Heart right ventricle (tissue), 16 donors: ENCODE data around the gene WWOX. TPM values are rescaled to one million over a fixed set of nuclear protein-coding genes. Genes with fewer than 3 reads are reported as not detected.

ENCODE experiments used
- ATAC-seq, 8 donors: fragments of 200-7000 bp; cut with Tn5 transposase; one replicate each; pipeline ENCODE4 v1.9.1; 2020; ENCODE audit warnings: mild to moderate bottlenecking in 8 of 8, moderate library complexity in 8 of 8, moderate number of reproducible peaks in 1 of 8
- DNase-seq, 2 donors: peaks; one replicate each; pipeline ENCODE4 v3.0.0-alpha.2; 2020
- H3K27ac ChIP-seq, 10 donors: fragments of 200-600 bp; sonication (generic) in 2 of 10; one replicate each; pipeline versions ENCODE4 v1.5.0 to v1.8.0; 2020 to 2022; ENCODE audit warnings: mild to moderate bottlenecking in 3 of 10
- H3K27me3 ChIP-seq, 7 donors: fragments of 200-600 bp; one replicate each; pipeline ENCODE4 v1.8.0; 2021 to 2022; ENCODE audit warnings: mild to moderate bottlenecking in 2 of 7
- H3K36me3 ChIP-seq, 9 donors: fragments of 200-600 bp; sonication (generic) in 1 of 9; one replicate each; pipeline versions ENCODE4 v1.5.0 to v1.8.0; 2020 to 2022; ENCODE audit warnings: mild to moderate bottlenecking in 2 of 9
- H3K4me1 ChIP-seq, 9 donors: fragments of 200-600 bp; sonication (generic) in 1 of 9; one replicate each; pipeline versions ENCODE4 v1.5.0 to v1.8.0; 2020 to 2022; ENCODE audit warnings: mild to moderate bottlenecking in 4 of 9
- H3K4me3 ChIP-seq, 10 donors: fragments of 200-600 bp; sonication (generic) in 2 of 10; one replicate each; pipeline versions ENCODE4 v1.5.0 to v1.8.0; 2020 to 2022; ENCODE audit warnings: mild to moderate bottlenecking in 7 of 10, moderate library complexity in 2 of 10
- H3K9me3 ChIP-seq, 11 donors: fragments of 200-600 bp in 10 of 11; sonication (generic) in 2 of 11; one replicate each; pipeline versions ENCODE4 v1.5.0 to v1.8.0; 2013 to 2022; ENCODE audit warnings: mild to moderate bottlenecking in 2 of 11, control low read depth in 1 of 11, moderate library complexity in 1 of 11
- WGBS, 2 donors: extraction: QIAGEN DNeasy Blood & Tissue Kit; methylation state at CpG; one replicate each; pipeline ENCODE4 v1.1.7; 2013; ENCODE audit warnings: inconsistent platforms in 1 of 2; 5-methylcytosine and 5-hydroxymethylcytosine counted together
- intact Hi-C, 10 donors: fragments of 100-400 bp; cut with DNase I; formaldehyde crosslinking; loops; one replicate each; pipeline versions ENCODE4 v1.11.1 to v1.14.2; 2022
- polyA plus RNA-seq, 2 donors: library from polyadenylated mRNA; stranded (reverse); fragments of 200-250 nt; gene quantifications; one replicate each; pipeline ENCODE4 v1.2.3, GENCODE V29; 2013
- total RNA-seq, 10 donors: library from RNA; stranded (reverse); fragmentation: NEBNext Ultra II Directional in 3 of 10; extraction: Animal tissue kit (Norgen Biotek cat#: 25700) in 3 of 10; gene quantifications; one replicate each; pipeline versions ENCODE4 v1.2.1 to v1.2.4, GENCODE V29; 2021 to 2023
- TF ChIP-seq, protein P1 (sequence below), 9 donors: fragments of 200-600 bp; sonication (generic) in 2 of 9; IDR thresholded peaks; one replicate each; pipeline versions ENCODE4 v1.5.0 to v1.8.0; 2021 to 2022; ENCODE audit warnings: antibody characterized with exemption in 9 of 9, mild to moderate bottlenecking in 5 of 9, moderate library complexity in 1 of 9
- donor health status: Arrhythmogenic right ventricular cardiomyopathy.
- donor health status: ischemic (EF 13 %, LVEDD 7.1; RV severe dilation, severe dysfunction).
- donor health status: healthy with polysubstance abuse.
- donor health status: DM: no; HTN: yes; CAD: no.
- donor health status: DM: no; HTN: no; CAD: no.
- donor health status: ischemic (EF 25% LVEDD 6.9; RV normal size, moderate dysfunction).
- donor health status: ischemic (EF 25% LVEDD 5.7; RV mildly dilated, moderate dysfunction).
- donor health status: healthy.
- donor health status: DM: yes; HTN: yes; CAD: no.
- donor health status: Ischemic cardiomyopathy.
- donor health status: ischemic (EF 35%, LVEDD 5.7; RV mildly dilated, moderate dysfunction).
- donor health status: nonischemic (EF 11% LVEDD 7.7; RV severe dilation, severe dysfunction).
- donor health status: DM: yes; HTN: yes; CAD: no.
- donor health status: PGD.
- donor health status: ischemic (EF 29% LVEDD 5.4; RV normal size, mild dysfunction).
- donor health status: nonischemic (EF 23%, LVEDD 6.1; RV moderate dilation, normal function).

The WWOX gene
- total and polyA plus RNA-seq, 12 donors: 4.9 to 15.0 (median 9.9) TPM

DNA sequence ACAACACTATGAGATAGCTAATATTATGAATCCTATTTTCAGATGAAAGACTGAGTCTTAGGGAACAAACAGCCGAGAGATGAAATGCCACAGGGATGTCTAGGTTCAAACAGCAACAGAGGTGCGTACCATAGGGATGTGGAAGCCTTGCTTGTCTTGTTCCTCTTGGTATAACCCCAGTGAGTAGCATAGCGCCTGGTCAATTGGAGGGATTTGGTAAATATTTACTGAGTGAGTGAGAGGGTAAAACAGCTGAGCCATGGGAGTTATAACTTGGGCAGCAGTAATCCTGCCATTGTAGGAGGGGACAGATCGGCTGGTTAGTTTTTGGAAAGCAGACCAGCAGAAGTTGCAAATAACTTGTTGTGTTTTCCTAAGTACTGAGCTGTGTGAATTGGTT lies 80.2 kb downstream of the WWOX start:
- intact Hi-C loops: no loop called here
- DNase-seq: no peak
- Histone ChIP-seq H3K27ac (no peak overlapping the region), H3K36me3 (no peaks in the 10 kb centered on the region), H3K4me1 (peaks cover 0 to 9% (median 0%) of the 10 kb centered on the region in 9 donors), H3K9me3 (peaks cover 0 to 6% (median 0%) of the 10 kb centered on the region in 11 donors), H3K27me3 (no peaks in the 10 kb centered on the region), H3K4me3 (no peak overlapping the region)
- TF ChIP-seq, protein P1, sequence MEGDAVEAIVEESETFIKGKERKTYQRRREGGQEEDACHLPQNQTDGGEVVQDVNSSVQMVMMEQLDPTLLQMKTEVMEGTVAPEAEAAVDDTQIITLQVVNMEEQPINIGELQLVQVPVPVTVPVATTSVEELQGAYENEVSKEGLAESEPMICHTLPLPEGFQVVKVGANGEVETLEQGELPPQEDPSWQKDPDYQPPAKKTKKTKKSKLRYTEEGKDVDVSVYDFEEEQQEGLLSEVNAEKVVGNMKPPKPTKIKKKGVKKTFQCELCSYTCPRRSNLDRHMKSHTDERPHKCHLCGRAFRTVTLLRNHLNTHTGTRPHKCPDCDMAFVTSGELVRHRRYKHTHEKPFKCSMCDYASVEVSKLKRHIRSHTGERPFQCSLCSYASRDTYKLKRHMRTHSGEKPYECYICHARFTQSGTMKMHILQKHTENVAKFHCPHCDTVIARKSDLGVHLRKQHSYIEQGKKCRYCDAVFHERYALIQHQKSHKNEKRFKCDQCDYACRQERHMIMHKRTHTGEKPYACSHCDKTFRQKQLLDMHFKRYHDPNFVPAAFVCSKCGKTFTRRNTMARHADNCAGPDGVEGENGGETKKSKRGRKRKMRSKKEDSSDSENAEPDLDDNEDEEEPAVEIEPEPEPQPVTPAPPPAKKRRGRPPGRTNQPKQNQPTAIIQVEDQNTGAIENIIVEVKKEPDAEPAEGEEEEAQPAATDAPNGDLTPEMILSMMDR (IDR thresholded peaks at IDR 0.05): no peak
- 85 to 90% methylated on average over 4 of the region's 4 CpGs for WGBS, 2 donors
- no peak for ATAC-seq

DNA sequence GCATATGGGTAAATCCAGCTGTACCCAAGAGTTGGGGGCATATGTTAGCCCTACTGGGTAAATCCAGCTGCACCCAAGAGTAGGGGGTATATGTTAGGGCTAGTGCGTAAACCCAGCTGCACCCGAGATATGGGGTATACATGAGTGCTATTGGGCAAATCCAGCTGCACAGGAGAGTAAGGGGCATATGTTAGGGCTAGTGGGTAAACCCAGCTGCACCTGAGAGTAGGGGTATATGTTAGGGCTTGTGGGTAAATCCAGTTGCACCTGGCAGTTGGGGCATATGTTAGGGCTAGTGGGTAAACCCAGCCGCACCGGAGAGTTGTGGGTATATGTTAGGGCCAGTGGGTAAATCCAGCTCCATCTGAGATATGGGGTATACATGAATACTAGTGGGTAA lies 80.9 kb downstream of the WWOX start:
- no peak overlapping the region for H3K27ac ChIP-seq
- no peaks in the 10 kb centered on the region for H3K36me3 ChIP-seq
- peaks cover 0 to 9% (median 0%) of the 10 kb centered on the region in 9 donors for H3K4me1 ChIP-seq
- DNase-seq: no peak
- H3K4me3 ChIP-seq: no peak overlapping the region
- H3K9me3 ChIP-seq: peaks cover 0 to 4% (median 0%) of the 10 kb centered on the region in 11 donors
- H3K27me3 ChIP-seq: no peaks in the 10 kb centered on the region
- ATAC-seq: no peak
- intact Hi-C loops: no loop called here
- TF ChIP-seq, protein P1 (IDR thresholded peaks at IDR 0.05): no peak
- WGBS, 2 donors: 88 to 98% methylated on average over 4 of the region's 4 CpGs

DNA sequence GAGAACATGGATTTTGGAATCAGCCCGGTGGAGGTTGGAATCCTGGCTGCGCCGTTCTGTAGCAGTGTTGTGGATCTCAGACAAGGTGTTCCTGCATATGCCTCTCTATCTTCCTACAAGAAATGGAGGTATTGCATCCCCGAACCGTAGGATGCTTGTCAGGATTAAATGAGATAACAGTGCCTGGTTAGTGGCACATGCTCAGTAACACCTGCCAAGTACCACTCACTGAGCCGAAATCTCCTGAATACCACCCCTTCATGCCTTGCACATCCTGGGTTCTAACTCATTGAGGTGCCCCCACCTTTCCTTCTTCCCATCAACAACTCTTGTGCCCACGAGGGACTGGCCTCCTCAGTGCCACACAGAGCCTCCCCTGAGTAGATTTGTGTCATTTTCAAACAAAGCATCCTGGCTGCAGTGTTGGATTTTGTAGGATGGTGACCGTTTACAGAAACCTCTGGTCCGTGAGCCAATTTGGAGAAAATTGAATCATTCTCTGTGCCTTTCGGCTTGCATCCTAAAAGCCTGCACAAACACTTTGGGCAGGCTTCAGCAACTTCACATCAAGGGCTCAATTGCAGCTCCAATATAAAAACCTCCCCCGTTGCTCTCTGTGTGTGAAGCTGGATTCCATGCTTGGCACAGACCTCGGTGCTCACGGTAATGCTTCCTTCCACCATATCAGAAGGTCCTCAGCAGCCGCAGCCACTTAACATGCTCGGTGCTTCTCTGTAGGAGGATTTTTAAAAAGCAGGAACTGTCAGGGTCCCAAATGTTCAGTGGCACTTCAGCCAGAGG lies 84.2 kb downstream of the WWOX start:
- no peak for DNase-seq
- Histone ChIP-seq H3K9me3 (no peaks in the 10 kb centered on the region), H3K27ac (no peak overlapping the region), H3K4me3 (no peak overlapping the region), H3K4me1 (no peaks in the 10 kb centered on the region), H3K36me3 (no peaks in the 10 kb centered on the region), H3K27me3 (no peaks in the 10 kb centered on the region)
- intact Hi-C loops: no loop called here
- ATAC-seq: no peak
- 68 to 76% methylated on average over 15 of the region's 15 CpGs for WGBS, 2 donors
- TF ChIP-seq, protein P1 (IDR thresholded peaks at IDR 0.05): no peak

DNA sequence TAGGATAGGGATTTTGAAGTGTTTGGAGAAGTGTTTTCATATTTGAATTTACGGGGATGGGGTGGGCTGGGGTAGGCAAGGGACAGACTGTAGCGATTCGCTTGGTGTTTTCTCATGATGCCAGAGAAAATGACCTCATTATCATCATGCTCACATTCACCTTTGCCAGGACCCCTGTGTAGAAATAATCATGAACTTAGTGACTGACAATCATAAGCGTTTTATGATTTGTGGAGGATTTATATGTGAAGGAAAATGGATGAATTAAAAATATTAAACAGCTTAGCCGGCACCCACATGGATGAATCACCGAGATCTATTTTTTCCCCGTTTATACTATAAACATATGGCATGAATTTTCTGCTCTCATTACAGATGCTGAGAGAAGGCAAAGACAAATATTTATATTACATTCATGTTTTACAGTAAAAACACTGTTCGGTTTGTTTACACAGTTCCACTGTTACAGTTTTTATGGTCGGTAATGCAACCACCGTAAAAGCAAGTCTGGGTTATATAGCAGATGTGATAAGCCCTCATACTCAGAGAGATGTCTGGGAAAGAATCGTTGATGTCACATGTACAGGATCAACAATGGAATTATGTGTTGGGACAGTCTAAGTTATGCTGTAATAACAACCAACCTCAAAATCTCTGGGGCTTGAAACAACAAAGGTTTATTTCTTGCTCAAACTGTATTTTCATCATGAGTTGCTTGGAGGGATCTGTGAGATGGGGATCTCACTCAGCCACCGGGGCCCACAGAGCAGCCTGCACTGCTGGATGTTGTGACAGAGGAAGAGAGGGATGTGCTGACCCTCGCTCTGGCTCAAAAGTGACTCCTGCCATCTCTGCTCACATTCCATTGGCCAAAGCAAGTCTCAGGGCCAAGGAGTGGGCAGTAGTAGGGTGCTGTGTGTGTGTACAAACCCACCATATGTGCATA lies 85.1 kb downstream of the WWOX start:
- ATAC-seq (no peak), DNase-seq (no peak)
- H3K4me1 ChIP-seq: no peaks in the 10 kb centered on the region
- H3K4me3 ChIP-seq: no peak overlapping the region
- TF ChIP-seq, protein P1 (IDR thresholded peaks at IDR 0.05): no peak
- H3K36me3 ChIP-seq: no peaks in the 10 kb centered on the region
- H3K9me3 ChIP-seq: no peaks in the 10 kb centered on the region
- no peaks in the 10 kb centered on the region for H3K27me3 ChIP-seq
- intact Hi-C loops: no loop called here
- WGBS, 2 donors: 77 to 82% methylated on average over 13 of the region's 13 CpGs
- H3K27ac ChIP-seq: no peak overlapping the region
